Stimulated activated CD4-positive, alpha-beta T cell treated with anti-CD3 and anti-CD28 coated beads, Interleukin-12 subunit alpha, Interleukin-12 subunit beta, amount 100 ng/mL, for 4 hours (primary cell): ENCODE measurements around the gene GSAP.
A peak's percentile ranks its signal among the peaks of the same experiment; 100 is the strongest.

ENCODE experiments used
- DNase-seq: peaks from one replicate; pipeline ENCODE4 v3.0.0-alpha.2; 2020

Gene GSAP

DNA sequence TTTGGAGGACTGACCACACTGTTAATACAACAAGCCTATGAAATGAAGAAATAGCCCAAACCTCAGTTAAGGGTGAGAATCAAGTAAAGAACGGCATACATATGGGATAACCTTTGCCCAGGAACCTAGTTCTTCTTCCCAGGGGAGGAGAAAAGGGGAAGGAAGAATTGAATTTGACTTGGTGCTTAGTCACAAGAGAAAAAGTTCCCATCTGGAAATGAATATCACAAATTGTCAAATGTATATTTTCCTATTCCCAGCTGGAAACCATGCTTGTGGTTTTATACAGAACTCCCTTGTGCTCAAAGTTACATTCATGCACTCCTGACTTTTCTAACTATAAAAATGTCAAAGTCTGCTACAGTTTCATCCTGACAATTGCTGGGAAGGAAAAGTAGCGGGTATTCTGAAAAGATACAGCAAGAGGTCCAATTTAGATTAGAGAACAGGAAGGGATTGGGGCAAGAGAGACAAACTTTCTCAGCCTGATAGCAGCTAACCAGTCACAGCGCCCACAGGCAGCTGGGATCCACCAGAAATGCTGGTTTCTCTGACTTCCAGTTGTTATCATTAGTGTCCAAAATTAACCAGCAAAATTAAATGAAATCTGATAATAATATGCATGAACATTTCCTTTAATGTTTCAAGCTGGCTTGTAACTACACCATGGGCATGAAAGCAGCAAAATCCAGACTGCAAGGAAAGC is 18.6 kb upstream of the GSAP start:
- DNase-seq = no peak

DNA sequence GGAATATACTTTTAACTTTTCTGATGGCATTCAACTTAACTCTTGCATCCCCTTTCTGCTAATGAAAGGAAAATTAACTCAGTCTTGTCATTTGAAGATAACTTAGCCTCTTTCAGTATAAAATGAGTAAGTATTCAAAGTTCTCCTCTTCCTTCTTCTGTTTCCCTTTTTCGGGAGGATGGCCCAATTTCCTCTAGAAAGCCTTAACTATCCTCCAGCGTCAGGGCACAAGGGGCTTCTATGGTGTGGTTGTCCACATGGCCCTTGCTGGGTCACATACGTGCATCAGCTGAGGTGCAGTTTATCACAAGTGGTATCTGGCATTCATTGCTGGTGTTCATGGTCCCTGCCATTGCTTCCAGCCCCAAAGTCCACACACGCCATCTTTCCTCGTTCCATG is 17.8 kb upstream of the GSAP start:
- DNase-seq = no peak

DNA sequence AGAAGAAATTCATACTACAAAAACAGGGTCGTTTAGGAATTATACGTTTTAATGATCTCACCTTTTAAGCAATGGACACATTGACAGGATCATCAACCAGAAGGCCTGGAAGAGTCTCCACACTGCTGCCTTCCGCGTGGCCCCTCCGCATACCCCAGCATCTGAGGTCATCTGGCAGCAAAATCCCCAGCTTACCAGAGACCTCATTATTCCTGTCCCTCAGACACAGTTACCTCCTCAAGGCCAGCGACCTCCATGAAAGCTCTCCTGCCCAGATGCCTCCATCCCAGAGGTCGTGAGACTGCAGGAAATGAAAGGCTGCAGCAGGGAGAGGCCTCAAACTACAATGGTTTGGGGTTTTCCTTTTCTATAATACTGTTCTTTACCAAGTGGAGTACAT is 14.8 kb upstream of the GSAP start:
- no peak for DNase-seq

DNA sequence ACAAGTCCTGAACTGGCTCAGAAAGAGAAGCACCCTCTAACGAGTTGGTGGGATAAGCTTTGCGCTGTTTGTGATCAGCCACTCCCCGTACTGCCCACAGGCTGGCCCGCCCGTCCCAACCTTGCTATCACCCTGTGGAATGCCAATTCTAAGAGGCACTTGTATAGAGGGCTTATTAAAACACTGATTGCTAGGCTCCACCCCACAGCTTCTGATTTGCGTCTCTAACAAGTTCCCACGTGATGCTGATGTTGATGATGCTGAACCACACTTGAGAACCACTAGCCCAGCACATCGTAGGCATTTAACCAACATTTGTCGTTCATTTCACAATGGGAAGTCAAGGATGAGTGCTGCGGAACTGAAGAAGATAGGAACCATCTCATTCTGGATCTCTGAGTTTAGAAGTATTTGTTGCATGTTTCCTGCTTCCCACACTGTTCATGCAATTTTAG is 12.7 kb upstream of the GSAP start:
- DNase-seq = no peak

DNA sequence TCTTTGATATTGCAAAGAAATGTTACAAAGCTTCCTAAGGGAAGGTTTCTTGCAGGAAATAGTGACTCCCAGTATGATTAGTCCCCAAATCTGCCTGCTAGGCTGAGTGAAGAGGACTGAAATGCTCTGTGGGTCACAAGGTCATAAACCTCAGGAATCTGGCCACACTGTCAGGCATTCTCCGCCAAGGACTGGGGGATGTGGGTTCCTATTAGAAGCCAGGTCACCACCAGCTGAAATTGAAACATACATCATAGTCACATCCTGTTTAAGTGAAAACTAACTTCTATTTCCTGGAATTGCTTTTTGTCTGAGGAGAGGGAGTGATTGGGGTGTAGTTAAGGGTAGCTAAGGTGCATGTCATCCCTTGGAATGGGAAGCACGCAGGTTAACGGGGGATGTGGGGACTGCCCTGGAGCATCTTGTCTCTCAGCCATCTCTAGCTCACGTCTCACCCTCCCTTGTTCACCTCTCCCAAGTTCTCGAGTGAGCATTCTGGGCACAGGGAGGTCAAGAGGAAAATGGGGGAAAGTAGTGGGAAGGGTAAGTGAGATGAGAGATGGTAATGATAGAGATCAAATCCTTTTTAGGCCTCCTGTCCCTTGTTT is 12.0 kb upstream of the GSAP start:
- DNase-seq = no peak

DNA sequence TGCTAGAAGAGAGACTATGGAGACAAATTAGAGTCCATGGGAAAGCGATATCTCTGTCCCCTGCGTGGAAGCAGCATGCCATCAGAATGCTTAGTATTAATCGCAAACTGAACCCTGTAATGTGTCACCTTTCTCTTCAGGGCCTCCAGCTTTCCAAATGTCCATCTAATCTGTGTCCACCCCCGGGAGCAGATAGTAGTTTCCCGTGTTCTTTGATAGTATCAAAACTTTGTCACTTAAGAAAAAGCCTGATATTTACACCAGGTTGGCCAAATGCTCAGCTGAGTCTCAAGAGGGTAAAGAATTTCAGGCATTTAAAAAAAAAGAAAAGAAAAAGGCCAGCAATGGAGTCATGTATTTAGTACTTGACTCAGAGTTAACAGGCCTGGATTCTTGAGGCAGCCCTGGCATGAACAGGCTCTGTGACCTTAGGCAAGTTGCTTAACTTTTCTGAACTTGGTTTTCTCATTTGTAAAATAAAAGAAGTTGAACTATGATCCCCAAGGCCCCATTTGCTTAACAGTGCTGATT is 10.4 kb upstream of the GSAP start:
- no peak for DNase-seq

DNA sequence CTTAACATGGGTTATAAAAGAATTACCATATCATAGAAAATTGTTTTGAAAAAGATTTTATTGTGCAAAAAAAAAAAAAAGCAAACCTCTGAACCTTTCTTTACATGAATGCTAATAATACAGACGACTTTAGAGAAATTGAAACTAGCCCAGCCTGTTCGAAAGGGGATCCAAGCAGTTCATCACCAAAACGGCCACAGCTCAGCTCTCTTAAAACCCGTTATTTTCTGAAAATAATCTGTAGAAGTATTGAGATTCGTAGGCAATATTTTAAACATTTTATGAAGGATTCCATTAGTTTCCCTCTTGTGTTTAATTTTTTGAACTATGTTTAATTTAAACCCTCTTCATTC is 9.9 kb upstream of the GSAP start:
- no peak for DNase-seq

DNA sequence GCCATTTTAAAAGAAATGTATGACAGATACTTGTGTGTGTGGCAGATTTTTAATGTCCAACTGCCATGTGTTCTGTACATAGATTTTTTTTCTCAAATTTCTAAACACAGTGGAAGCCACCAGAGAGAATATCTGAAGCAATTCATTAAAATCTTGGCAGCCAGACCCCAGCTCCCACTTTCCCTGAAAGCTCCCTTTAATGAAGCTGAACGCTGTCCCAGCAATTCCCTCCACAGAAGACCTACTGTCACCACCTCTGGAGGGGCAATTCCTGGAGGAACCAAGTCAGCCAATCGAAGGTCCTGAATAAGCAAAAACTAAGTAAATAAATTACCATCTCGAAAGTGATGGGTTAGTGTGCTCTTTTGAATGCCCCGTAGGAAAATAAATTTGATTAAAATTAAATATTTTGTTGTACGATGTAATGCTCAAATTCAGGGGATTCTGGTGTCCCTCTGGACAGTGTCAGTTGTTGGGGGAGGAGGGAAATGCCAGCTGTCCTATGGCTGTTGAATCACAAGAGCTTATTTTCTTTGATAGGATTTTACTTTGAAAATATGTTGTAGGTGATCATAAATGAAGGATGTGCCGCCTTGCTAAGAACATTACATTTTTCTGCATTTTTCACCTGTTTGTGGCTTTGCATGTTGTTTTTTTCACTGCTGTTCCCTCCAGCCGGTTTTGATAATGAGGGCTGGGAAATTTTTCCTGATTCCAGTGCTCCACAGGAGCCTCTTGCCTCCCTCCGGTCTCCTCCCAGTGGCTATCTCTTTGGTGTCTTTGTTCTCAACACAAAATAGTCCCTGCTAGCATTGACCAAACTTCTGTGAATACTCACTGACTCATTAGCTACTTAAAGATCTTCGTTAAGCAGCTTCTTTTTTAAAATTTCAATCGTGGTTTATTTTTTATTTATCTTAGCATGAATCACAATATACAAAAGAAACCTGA is 9.2 kb upstream of the GSAP start:
- DNase-seq = no peak

DNA sequence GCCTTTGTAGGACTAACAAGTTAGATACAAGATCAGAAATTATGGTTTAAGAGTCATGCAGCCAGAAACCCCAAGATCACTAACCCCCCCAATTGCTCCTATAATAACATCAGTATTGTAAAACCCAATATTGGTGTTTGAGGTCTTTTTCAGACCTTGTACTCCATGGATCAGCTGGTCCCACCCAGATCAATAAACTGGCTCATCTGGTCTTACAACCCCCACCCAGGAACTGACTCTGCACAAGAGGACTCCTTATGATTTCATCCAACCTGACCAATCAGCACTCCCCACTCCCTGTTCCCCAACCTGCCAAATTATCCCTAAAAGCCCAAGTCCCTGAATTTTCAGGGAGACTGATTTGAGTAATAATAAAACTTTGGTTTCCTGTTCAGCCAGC is 6.4 kb upstream of the GSAP start:
- DNase-seq = no peak

DNA sequence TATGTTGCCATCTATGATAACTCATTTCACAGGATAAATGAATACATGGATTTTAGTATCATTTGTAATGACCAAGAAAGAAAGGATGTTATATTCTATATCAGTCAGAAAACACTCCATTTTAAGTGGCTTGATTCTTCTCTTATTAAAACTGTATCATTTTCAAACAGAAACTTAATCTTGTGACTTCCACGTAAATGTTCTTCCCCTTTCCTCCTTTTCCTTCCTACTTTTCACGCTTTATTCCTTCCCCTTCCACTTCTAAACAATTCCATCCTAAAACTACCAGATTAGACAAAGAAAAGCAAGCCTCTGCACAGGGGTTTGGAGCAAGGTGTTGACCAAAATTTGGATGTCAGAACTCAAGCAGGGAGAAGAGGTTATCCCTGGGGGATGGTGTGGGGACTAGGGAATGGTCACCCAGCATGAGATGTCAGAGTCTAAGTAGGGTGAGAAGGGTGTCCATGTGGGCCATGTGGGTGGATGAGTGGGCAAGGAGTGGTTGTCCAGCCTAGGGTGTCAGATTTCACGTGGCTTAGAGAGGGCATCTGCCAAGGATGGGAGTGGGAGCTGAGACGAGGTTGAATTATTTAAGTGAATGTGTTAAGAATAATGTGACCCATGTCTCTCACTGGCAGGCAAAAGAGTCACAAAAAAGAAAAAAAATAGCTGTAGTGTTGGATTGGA is 5.0 kb upstream of the GSAP start:
- no peak for DNase-seq

DNA sequence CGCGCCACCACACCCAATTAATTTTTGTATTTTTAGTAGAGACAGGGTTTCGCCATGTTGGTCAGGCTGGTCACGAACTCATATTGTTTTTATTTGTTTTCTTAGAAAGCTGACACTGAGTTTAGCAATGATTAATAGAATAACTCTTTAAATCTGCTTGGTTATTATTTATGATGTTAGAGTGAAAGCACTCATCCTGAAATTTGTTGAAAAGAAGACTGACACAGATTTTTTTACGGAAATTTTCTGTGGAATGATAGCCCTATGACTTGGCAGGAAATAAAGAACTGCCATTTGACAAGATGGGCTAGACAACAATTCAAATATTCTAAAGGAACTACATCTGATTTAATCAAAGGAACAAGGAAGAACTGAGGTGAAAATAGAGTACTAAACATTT is 4.3 kb upstream of the GSAP start:
- no peak for DNase-seq

DNA sequence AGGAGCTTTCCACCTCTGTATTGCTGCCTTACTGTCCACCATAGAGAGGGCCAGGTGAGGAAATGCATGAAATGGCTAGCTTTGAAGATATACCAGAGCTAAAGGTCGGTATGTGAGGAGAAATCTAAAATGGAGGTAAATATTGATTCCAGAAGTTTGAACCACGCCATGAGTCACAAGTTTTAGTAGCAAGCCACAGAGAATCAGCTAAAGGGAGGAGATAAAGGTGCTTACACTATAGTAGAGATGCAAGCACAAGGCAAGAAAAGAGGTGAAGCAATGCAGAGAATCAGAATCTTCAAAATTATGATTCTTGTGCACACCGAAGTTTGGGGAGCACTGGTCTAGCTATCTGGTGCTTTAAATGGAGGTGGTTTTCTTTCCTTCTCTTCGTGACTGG is 3.0 kb upstream of the GSAP start:
- no peak for DNase-seq

DNA sequence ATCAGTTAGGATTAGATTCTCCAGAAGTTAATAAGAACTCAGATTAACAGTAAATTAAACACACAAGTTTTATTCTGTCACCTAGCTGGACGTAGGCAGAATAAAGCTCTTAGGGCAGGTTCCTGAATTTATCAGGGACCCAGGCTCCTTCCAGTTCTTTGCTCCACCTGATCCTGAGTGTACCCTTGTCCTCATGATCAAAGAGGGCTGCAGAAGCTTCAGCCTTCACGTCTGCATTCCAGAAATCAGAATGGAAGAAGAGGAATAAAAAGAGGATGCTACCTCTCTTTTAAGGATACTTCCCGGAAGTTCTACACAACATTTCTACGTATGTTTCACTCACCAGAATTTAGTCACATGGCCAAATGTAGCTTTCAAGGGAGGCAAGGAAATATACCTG is 1.7 kb upstream of the GSAP start:
- DNase-seq = no peak

DNA sequence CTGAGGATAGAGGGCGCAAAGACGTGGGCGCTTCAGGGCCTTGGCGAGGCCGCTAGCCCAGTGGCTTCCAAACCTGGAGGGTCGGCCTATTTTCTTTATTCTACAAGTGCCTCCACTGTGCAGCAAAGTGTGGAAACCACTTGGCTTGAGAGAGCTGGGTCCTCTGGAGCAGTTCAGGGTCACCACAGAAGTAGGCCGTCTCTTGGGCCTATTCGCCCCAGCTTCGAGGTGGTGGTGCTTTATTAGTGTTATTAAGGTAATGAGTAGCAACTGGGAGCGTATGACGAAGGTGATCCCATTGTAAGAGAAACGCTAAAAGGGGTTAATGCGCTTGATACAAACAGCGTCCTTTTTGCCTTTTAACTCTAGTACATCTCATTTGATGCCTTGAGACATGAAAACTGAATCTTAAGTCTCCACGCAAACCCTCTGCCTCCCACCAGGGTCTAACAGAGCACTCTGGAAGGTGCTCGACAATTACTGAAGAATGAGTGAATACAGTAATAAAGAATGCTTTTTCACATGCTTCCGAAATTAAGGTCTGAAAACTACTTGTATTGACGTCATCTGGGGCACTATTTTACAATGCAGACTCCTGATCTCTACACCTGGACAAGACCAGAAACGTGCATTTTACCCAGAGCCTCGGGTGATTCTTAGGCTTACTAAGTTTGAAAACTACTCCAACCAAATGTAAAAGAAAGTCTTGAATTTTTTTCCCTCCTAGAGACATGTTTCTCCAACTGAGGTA is 647 bp upstream of the GSAP start:
- no peak for DNase-seq

DNA sequence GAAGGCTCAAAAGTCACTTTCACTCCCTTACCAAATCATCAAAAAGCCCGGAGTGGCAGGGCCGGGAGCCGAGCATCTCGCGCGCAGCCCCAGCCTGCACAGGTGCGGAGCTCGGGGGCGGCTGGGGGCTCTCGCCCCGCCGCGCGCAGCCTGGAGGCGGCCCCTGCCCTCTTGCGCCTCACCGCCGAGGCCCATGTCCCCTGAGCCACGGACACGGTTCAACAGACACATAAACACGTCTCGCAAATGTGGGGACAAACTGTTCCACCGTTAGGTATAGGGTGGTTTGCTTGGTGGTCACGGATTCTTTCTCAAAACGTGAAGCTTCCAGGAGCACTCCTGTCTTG is 700 bp downstream of the GSAP start:
- DNase-seq = peak; percentile 10

DNA sequence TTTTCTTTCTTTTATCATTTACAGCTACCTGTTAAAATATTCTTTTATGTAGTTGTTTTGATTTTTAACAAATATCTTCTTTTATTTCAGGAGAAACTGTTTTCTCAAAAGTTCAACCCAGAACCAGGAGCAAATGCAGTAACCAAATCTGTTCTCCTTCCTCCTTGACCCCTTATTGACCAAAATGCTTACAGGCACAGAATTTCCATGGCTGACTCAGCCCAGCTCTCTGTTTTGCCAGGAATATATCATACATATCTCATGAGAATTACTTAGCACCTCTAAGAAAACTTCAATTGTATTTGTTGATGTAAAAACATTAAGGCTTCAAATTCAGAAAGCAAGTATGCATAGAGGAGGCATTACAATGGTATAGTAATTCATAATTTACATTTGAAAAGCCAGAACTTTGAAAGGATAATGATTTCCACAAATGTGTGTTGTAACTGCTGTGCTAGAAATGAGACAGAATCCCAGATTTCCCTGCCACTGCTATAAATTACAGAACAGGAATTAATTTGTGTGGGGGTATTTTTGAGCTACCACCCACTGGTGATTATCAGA is 2.2 kb downstream of the GSAP start:
- no peak for DNase-seq

DNA sequence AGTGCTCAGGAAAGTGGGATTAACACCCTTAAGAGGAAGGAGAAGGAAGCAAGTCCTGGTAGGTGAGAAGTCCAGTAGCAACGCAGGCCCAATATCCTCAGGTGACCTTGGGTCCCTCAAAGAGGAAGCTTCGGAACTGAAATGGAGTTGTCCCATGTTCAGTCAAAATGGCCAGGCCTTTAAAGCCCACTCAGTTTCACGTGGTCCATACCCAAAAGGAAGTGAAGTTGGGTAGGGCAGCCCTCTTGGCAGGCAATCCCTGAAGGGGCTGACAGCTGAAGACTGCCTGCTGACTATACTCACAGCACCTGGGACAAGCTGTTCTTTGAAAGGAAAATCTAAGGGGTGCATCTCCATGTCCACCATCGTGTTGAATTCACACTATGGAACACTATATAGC is 3.0 kb downstream of the GSAP start:
- DNase-seq = no peak

DNA sequence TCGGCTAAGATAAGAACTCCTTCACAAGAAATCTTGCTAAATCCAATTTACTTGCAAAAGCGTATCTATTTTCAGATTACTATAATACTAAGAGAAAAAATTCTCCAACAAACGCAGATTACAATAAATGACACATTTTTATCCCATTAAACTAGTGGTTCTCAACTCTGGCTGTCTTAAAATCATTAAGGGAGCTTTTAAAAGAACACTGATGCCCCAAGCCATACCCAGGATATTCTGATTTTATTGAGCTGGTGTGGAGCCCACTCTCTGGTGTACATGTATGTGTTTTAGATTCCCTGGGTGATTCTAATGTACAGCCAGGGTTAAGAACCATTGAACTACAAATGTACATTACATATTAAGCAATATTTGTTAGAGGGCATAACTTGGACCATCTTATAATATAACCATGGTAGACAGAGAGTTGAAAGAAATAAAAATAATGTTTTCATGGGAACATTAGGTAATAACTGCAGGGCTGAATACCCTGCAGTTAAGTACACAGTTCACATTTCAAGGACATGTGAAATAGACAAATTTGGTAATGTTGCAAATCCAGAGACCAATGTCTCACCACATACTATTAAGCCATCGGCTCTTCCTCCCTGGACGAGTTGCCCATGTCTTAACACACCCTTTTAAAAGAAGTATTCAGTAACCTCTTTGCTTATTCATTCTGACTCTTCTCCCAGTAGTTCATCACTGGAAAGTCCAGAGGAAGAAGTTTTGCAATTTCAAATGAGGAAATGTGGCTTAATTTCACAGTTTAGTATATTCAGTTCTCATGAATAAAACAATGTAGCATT is 6.2 kb downstream of the GSAP start:
- DNase-seq = no peak

DNA sequence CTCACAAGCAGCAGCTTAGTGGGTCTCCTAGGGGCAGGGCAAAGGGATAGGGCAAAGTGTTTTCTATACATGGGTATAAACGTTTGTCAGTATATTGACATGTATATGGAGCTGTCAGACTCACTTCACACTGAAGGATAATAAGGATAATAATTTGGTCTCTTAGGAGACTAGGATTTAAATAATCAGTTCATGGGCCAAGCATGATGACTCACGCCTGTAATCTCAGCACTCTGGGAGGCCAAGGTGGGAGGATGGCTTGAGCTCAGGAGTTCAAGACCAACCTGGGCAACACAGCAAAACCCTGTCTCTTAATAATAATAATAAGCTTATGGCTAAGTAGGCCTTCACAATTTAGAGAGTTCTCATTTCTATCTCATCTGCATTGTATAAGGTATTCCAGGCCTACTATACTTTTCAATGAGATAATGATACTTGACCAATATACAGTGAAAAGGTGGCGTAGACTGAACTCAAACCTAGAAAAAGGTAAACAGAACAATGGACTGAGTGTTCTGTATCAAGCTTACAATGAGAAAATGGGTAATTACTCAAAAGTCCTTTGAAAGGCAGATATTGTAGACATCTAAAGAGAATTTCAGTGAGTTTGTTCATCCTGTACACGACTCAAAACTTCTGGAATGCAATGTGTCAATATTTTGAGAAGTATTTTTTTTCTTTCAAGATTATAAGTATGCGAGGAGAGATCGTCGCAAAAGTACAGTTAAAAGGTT is 7.0 kb downstream of the GSAP start:
- no peak for DNase-seq

DNA sequence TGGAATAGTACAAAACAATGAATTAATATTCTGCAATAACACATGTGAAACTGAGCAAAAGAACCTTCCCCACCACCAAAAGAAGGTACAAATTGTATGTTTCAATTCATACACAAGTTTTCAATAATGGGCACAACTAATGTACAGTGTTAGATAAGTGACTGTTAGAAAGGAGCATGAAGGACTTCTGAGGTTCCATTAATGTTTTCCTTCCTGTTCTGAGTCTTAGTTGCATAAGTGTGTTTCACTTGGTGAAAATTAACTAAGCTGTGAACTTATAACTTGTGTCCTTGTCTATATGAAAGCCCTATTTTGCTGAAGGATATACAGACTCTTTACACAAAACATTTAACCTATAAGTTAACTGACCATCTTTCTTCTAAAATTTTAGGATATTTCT is 8.2 kb downstream of the GSAP start:
- DNase-seq = no peak

DNA sequence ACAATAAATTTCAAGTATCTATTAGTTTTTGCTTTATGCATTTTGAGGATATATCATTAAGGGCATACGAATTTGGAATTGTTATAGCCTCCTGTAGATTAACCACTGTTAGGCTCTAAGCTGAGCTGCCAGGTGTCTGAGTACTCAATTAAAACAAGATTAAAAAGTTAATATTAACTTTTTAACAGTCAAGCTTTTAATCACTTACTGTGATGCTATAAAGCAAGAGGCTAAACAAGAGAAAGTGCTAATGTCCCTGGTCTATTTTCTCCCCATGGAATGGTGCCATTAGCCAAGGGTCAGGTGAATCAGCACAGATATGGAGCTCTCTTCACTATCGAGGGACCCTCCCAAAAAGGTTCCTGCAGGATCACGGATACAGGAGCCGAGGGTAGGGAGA is 9.7 kb downstream of the GSAP start:
- DNase-seq = no peak
